Globus pallidus (tissue), 1 donor: ENCODE measurements around the gene DNMT3L.
"Not testable (repeated sequence)": the region's sequence is repeated elsewhere in the genome, so short reads cannot be mapped to it uniquely, and the experiment has no call there.

Experiments used
- DNase-seq: peaks from one replicate; pipeline ENCODE4 v3.0.0-alpha.2; 2015; ENCODE audit warnings: low spot score

The DNMT3L gene

DNA sequence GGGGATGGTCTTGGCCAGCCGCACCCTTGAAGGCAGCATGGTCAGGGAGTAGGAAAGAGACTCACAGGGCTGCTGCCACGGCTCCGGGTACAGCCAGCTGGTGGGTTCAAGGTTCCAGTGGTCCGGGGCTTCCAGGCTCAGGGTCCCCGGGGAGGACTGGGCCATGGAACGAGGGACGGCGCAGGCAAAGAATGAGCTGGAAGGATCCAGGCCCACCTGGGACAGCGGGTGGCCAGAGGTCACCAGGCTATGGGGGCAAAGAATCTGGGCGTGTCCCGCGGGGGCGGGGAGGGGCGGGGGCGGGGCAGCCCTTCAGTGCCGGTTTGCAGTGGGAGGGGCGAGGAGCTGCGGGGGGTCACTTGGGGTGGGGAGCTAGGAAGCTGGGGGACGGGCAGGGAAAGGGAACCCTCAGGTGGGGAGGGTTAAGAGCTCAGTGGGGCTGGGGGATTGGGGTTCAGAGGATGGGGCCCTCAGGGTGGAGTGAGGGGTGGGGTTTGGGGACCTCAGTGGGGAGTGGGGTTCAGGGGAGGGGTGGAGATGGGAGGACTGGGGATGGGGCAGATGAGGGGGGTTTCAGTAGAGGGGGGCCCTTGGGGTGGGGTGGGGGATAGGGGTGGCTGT, at the start of gene DNMT3L:
TSS of gene DNMT3L (minus strand) at position 223 of the 621 bp plus-strand sequence. CDS start 638 bp downstream, outside the sequence.
- DNase-seq = no peak

DNA sequence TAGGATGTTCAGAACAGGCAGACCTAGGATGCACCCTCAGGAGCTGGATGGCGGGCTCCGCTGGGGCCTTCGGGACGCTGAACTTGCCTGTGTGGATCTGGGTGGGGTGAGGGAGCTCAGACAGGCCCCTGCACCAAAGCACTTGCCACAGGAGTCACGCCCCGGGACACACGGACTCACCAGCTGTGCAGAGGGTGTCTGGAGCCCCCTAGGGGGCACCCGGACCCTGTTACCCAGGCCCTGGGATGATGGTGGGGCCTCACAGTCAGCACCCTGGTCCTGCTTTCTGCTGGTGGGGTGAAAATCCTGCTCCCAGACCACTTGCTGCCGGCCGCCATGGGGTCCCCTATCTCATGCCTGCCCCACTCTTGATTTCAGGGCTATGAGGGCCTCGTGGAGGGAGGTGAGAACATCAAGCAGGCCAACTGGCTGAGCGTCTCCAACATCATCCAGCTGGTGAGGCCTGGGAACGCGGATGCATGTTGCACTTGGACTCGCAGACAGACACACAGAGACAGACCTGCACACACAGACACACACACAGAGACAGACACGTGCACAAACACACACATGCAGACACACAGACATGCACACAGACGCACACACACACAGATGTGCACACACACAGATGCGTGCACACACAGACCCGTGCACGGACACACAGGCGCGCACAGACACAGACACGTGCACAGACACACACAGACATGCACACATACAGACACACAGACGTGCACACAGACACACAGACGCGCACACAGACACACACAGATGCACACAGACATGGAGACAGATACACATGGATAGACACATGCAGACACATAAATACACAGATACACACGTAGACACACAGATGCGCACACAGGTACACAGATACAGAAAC, 49.2 kb upstream of the DNMT3L start:
- DNase-seq = no peak

DNA sequence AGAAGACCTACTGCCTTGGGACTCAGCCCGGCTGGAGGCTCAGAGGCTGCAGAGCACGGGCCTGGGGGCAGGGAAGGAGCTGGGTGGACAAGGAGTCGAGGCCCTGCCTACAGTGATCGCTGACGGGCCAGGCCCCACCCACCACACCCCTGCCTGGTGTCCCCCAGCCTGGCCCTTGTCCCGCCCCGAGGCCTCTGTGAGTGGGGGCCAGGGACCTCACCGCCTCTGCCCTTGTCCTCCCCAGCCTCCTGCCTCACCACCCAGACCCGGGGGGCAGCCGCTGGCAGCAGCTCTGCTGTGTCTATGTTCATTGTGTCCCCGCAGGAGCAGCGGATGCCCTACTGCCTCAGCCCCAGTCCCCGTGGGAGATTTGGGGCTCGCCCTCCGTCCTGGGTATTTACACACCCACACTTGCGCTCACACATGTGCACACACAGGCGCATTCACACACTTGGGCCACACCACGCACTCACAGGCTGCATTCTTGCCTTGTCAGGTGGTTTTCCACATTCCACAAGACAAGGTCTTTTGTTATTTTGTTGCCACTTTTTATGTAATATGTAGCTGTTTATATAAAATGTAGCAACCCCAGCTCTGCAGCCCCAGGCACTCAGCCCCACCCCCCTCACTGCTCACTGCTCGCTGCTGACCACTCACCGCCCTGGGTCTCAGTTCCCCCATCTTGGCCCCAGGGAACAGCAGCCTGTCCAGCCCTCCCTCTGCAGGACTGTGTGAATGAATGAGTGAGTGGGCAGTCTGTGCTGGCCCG, 45.4 kb upstream of the DNMT3L start:
- no peak for DNase-seq

DNA sequence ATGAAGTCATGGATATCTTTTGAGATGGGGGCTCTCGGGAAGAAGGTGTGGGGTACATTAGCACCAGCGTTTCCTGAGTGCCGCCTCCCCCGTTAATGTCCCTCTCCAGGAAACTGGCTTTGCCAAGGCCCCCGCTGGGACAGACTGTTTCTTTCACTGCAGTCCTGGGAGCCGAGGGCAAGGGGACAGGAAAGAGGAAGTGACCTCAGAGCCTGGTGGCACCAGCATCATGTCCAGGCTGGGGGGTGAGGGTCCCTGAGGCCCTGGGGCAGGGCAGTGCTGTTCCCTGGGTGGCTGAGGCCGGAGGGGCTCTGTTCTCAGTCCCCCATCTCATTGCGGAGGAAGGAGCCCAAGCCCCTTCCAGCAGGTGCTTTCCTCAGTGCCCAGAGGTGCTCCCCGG, 44.0 kb upstream of the DNMT3L start:
- no peak for DNase-seq

DNA sequence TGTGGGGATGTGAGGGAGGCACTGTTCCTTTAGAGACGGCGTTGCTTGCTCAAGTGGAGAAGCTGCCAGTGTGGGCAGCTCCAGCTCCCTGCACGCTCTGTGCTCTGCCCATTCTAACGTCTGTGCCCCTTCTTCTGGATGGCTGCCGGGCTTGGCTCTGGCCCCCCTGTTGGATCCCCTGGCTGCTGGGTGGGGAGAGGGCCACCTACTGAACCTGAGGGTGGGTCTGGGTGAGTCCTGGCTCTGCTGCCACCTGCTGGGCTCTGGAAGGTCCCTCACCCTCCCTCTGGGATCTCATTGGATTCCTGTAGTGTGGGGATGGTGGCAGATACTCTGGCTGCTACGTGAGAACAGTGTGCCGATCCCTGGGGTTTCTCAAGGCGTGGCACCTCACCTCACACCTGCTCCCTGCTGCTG, 43.2 kb upstream of the DNMT3L start:
- DNase-seq = peak; percentile 80

DNA sequence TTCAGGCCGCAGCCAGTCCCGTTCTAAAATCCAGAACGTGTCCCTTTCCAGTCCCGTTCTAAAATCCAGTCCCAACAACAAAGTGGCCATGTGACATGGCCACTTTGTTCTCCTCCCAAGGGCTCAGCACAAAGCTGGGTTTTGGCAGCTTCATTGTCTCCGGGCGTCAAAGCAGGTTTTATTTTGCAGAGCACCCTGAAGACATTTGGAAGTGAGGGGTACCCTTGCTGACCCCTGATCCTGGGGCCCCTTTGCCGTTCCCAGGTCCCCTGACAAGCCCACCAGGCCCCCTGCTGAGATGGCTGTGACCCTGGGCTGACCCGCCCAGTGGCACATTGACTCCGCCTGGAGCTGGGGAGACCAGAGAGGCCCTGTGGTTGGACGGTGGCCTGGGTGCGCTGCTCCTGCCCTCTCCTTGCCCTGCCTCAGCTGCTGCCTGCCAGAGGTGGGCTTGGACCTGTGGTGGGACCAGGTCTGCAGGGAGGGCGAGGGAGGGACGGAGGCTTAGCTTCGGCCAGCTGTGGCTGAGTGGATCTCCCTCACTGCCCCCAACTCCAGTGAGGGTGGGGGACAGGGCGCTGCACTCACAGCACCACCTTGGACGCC, 42.4 kb upstream of the DNMT3L start:
- peak; percentile 70 for DNase-seq

DNA sequence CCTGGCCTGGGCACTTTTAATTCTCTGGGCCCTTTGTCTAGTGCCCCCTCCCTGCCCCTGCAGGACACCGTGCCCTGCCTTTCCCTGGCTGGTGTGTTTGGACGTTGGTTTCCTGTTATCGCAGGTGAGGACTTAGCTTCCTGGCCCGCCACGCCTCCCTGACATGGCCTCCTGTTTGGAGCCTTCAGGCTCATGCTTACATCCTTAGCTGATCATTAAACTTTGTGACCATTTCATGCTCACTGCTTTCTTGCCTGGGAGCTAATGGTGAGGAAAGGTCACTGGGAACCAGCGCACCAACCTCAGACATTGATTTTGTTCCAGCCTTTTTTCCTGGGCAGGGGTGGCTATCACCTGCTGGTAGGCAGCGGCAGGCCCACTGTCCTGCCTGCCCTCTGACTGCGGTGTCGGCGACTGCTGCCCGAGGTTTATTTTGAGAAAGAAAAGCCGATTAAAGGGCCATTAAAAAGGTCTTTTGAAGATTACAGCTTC, 41.8 kb upstream of the DNMT3L start:
- no peak for DNase-seq

DNA sequence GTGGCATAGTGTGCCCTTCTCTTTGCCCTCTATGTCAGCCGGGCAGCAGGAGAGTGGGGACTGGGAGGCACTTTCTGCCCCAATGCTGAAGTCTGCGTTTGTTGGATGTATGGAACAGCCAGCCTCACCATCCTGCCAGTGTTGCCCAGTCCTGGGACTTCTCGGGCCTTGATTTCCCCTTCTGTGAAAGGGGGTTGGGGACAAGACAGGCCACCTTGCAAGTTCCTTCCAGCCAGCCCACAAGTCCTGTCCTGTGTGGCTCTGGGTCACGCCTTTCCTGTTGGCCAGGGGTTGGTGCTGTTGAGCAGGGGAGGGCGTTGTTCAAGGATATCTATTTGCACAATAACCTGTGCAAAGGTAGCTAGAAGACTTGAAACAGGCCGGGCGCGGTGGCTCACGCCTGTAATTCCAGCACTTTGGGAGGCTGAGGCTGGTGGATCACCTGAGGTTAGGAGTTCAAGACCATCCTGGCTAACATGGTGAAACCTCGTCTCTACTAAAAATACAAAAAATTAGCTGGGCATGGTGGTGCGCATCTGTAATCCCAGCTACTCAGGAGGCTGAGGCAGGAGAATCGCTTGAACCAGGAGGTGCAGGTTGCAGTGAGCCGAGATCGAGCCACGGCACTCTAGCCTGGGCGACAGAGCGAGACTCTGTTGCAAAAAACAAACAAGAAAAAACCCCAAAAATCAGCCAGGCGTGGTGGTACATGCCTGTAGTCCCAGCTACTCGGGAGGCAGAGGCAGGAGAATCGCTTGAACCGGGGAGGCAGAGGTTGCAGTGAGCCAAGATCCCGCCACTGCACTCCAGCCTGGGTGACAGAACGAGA, 41.1 kb upstream of the DNMT3L start:
- DNase-seq = not testable (repeated sequence)

DNA sequence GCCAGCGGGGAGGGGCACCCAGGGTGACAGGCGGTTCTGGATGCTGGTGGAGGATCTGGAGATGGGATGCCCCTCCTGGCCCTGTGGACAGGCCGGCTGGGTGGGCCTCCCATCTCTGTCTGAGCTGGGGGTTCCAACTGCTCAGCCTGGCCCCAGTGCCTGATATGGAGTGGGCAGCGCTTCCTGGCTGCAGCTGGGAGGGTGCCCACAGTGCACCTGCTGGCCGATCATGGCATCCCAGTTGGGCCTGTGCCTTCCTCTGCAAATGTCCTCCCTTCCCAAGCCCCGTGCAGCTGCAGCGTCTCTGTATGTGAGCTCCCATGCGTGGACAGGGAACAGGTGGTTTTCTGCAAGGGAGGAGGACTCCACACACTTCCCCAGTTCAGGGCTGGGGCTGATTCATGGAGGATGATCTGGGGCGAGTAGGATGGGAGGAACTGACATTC, 40.3 kb upstream of the DNMT3L start:
- DNase-seq = no peak

DNA sequence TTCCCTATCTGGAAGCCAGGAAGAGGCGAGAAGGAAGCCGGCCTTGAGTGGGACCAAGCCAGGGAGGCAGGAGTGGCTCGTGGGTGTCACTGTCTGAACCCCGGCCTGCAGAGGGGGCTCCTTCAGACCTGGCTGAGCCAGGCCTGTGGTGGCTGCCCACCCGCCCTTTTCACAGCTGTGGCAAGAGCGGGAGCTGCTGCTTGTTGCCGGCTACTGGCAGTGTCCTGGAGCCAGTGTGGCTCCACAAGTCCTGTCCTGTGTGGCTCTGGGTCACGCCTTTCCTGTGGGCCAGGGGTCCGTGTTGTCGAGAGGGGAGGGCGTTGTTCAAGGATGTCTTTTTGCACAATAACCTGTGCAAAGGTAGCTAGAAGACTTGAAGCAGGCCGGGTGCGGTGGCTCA, 39.4 kb upstream of the DNMT3L start:
- DNase-seq = no peak

DNA sequence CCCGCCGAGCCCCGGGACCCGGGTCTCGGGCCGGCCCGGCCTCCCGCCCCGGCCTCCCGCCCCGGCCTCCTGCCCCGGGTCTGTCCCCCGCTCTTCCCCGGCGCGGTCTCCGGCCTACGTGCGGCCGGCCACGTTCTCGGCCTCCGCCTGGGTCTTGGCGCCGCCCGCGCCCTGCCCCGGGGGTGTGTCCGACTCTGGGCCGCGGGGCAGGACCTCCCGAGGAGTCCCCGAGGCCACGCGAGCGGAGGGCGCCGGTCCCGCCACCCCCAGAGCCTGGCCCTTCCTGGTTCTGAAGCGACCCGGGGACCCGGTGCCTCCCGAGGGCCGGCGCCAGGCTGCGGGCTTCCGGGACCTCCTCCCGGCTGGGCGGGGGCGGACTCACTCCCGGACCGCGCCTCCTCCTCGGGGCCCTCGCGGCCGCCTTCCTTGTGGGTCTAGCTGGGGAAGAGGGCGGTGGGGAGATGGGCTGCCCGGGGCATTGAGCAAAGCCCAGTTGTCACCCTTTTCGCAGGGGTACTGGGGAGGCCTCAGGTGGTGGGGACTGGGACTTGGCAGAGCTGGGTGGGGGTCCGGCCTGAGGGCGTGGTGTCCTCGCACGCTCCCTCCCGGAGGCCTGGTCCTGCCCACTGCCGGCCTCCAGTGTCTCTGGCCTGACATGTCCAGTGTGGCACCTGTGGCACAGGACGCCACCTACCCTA, 38.7 kb upstream of the DNMT3L start:
- DNase-seq = peak; percentile 46

DNA sequence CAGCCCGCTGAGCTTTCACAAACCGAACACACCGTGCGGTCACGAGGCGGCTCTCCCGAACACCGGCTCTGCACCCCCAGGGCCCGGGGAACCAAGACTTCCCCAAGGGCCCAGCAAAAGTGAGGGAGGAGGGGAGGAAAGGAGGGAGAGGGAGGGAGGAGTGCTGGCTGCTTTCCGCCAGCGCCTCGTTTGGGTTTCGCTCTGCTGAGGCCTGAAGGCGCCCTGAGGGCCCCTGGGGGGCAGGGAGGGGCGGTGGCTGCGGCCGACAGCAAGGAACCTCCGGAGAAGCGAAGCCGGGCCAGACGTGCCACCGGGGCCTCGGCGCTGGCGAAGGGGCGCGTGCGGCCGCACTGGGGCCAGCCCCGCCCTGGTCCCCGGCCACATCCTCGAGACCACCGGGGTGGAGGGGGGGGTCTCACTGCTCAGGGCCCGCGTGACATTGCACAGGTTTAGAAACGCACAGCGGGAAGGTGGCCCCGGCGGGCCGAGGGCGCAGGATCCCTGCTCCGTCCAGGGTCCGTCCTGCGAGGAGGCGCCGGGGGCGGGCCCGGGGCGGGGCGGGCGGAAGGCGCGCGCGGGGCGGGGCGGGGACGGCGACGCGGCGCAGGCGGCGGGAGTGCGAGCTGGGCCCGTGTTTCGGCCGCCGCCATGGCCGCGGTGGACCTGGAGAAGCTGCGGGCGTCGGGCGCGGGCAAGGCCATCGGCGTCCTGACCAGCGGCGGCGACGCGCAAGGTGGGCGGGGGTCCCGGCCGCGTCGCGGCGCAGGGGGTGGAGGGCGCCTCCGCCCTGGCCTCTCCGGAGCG, 38.0 kb upstream of the DNMT3L start, which contains the start of gene PFKL:
TSS of gene PFKL (plus strand) at position 596 of the 804 bp plus-strand sequence. CDS start at position 649, 53 bp downstream.
- peak; percentile 57 for DNase-seq

DNA sequence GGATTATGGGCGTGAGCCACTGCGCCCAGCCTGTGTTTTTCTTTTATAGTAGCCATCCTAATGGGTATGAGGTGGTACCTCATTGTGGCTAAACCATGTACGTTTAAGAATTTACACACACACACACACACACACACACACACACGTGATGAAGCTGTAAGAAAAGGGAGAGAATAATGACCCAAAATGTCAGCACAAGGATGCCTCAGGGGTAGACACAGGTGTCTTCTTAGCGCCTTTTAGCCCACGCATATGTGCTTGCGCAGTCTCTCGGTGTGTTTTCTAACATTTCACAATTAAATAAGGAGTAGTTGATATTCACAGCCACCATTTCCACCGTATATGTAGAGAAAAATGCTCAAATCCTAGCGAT, 37.4 kb upstream of the DNMT3L start:
- DNase-seq = no peak

DNA sequence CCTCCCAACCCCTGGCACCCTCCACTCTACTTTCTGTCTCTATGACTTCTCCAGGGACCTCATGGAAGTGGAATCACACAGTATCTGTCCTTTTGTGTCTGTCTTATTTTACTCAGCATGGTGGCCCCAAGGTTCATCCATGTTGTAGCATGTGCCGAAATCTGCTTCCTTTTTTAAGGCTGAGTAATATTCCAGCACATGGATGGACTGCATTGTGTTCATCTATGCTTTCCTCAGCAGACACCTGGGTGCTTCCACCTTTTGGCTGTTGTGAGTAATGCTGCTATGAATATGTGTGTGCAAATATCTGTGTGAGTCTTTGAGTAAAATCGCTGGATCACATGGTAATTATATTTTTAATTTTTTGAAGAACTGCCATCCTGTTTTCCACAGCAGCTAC, 36.6 kb upstream of the DNMT3L start:
- DNase-seq = no peak

DNA sequence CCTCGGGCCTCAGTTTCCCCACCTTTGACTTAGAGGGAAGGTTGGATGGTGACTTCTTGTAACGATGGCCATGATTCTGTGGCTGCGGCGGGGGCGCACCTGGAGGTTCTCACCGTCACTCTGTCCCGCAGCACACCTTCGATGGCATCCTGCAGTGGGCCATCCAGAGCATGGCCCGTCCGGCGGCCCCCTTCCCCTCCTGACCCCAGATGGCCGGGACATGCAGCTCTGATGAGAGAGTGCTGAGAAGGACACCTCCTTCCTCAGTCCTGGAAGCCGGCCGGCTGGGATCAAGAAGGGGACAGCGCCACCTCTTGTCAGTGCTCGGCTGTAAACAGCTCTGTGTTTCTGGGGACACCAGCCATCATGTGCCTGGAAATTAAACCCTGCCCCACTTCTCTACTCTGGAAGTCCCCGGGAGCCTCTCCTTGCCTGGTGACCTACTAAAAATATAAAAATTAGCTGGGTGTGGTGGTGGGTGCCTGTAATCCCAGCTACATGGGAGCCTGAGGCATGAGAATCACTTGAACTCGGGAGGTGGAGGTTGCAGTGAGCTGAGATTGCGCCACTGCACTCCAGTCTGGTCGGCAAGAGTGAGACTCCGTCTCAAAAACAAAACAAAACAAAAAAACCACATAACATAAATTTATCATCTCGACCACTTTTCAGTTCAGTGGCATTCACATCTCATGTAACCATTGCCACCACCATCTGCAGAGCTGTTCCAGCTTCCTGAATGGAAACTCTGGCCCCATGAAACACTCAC, 36.0 kb upstream of the DNMT3L start:
- DNase-seq = peak; percentile 89

DNA sequence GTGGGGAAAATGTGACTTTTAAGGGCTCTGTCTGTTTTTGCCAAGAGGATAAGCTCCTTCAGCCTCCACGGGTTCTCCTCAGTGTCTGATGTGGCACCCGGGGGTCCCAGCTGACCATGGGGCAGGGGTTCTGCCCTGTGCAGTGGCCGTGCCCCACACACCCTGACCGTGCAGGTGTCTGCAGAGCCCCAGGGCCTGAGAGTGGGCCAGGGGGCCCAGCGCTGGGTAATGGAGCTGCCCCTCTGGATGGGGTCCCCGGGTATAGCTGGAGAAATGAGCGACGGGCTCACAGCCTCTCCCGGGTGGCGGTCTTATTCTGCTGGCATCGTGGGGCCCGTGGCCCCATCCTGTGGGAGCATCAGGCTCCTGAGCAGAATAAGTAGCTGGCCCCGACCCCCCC, 35.2 kb upstream of the DNMT3L start:
- DNase-seq = no peak

DNA sequence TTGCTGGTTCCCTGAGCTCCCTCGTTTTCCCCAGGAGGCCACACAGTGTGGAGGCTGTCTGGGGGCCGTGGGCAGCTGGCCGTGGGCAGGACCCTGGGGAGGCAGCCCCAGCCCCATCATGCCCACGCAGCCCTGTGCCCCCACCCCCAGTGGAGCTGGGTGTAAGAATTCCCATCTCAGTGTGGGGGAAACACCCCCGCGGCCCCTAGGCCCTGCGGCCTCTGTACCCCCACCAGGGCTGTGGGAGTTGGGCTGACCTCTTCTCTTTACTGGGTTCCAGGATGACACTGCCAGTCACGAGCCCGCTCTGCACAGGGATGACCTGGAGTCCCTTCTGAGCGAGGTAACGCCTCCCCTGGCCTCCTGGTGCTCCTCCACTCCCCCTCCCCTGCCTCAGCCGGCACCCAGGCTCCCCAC, 34.4 kb upstream of the DNMT3L start:
- DNase-seq = no peak

DNA sequence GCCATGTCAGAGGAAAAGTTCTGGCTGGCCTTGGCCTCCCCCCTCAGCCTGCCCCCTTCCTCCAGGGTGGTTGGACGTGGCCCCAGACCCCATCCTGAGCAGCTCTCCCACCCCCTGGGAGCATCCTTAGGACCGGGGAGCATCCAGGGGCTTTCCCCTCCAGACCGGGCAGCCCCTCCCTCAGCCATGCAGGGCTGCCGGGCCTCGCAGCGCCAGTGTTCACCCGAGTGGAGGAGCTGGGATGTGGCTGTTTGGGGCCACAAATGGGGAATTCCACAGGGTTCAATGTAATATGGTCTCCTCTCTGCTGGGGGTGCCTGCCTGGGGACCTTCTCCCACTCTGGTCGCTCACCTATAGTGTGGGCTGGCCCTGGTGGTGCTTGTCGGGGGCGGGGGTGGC, 33.9 kb upstream of the DNMT3L start:
- no peak for DNase-seq

DNA sequence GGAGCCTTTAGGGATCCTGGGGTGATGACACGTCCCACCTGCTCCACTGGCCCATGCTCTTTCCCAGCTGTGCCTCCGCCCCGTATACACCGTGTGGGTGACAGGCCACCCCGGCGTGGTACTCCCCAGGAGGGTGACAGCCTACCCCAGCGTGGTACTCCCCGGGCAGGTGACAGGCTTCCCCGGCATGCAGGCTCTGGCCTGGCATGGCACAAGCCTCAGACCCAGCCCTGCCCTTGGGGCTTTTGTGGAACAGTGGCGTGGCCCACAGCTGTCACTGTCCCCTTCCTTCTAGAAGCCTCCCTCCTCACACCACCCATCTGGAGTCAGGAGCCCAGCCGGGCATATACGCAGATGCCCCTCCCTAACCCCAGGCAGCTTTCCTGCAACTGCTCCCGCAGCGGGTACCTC, 33.5 kb upstream of the DNMT3L start:
- DNase-seq = no peak
